Measurements from ENCODE around the gene PKM.

GRCh38 chr15:72154316-72154715, 76.7 kb downstream of the PKM start:
- TF ChIP-seq CTCF (conservative IDR thresholded peaks at IDR 0.05 in 1 of 2, IDR thresholded peaks at IDR 0.05 in 1 of 2; ENCODE audit: low read depth in 1 of 2, low read length in 2 of 2) (no peak), EZH2 (IDR thresholded peaks at IDR 0.05; ENCODE audit: low read length, missing control alignments) (no peak)
